ENCODE results near the gene TCP10L.

DNA sequence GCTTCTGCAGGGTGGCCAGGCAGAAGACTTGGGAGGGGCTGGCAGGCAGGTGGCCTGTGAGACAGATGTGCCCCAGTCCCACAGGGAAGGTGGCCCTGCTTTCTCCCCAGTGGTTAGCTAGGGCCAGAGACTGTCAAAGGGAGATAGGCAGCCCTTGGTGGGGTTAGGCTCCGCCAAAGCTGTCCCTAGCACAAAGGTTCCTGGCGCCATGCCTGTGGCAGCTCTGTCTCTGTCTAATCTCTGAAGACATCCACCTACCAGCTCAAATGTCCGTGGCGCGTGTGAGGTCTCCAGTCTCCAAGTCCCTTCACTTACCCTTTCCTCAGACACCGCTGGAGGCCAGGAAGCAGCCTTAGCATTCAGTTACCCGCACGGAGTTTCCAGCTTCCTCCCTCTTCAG is 17.7 kb downstream of the TCP10L start:
- TF ChIP-seq, protein P1, sequence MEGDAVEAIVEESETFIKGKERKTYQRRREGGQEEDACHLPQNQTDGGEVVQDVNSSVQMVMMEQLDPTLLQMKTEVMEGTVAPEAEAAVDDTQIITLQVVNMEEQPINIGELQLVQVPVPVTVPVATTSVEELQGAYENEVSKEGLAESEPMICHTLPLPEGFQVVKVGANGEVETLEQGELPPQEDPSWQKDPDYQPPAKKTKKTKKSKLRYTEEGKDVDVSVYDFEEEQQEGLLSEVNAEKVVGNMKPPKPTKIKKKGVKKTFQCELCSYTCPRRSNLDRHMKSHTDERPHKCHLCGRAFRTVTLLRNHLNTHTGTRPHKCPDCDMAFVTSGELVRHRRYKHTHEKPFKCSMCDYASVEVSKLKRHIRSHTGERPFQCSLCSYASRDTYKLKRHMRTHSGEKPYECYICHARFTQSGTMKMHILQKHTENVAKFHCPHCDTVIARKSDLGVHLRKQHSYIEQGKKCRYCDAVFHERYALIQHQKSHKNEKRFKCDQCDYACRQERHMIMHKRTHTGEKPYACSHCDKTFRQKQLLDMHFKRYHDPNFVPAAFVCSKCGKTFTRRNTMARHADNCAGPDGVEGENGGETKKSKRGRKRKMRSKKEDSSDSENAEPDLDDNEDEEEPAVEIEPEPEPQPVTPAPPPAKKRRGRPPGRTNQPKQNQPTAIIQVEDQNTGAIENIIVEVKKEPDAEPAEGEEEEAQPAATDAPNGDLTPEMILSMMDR (IDR thresholded peaks at IDR 0.05) = no peak
- no peak for TF ChIP-seq POLR2A (IDR thresholded peaks at IDR 0.05)
